Endometrial microvascular endothelial cells (primary cell): Measurements from ENCODE around the gene NT5DC4. TPM values are rescaled to one million over a fixed set of nuclear protein-coding genes. Genes with fewer than 3 reads are reported as not detected.
"Not testable (repeated sequence)": the region's sequence is repeated elsewhere in the genome, so short reads cannot be mapped to it uniquely, and the experiment has no call there.

Experiments used
- in situ Hi-C: cut with HindIII; loops from 2 replicates; pipeline ENCODE4 v1.10.0; 2017; ENCODE audit warnings: low sequenced_read_pairs, low pct_unique_long_range_greater_than_20kb; ENCODE audit errors: inconsistent ontology term
- total RNA-seq: library from RNA; depleted of rRNA; stranded (reverse); fragments of >200 nt; gene quantifications from one replicate; pipeline ENCODE4 v1.2.3, GENCODE V29; 2015; ENCODE audit errors: inconsistent ontology term

The NT5DC4 gene
- total RNA-seq, 1 donor from 2014 or later = not detected

- in situ Hi-C loops = not testable (repeated sequence)
These were observed 3.9 kb upstream of the NT5DC4 start for GRCh38 chr2:112716826-112717352.

GRCh38 chr2:112718863-112719370 lies 1.9 kb upstream of the NT5DC4 start:
- in situ Hi-C loops = no loop called here

DNA sequence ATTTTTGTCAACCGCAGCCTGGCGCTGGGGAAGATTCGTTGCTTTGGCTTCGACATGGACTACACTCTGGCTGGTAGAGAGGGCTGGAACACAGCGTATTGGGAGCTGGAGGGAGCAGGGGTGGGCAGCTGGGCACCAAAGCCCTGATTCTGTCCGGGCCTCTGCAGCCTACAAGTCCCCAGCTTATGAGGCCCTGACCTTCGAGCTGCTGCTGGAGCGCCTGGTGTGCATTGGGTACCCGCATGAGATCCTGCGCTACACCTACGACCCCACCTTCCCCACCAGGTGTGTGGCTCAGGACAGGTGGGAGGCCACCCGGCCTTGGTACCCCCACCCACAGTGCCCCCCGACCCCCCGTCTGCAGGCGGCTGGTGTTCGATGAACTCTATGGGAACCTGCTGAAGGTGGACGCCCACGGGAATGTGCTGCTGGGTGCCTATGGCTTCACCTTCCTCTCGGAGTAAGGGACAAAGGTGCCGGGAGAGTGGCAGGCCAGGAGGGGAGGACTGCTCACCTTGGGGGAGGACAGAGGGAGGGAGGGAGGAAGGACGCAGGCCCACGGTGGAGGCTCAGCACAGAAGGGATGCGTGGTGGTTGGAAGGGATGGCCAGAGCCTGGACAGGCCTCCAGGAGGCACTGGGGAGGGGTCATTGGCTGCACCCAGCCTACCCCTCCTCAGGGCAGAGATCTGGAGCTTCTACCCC lies 1.2 kb downstream of the NT5DC4 start:
- in situ Hi-C loops = no loop called here

DNA sequence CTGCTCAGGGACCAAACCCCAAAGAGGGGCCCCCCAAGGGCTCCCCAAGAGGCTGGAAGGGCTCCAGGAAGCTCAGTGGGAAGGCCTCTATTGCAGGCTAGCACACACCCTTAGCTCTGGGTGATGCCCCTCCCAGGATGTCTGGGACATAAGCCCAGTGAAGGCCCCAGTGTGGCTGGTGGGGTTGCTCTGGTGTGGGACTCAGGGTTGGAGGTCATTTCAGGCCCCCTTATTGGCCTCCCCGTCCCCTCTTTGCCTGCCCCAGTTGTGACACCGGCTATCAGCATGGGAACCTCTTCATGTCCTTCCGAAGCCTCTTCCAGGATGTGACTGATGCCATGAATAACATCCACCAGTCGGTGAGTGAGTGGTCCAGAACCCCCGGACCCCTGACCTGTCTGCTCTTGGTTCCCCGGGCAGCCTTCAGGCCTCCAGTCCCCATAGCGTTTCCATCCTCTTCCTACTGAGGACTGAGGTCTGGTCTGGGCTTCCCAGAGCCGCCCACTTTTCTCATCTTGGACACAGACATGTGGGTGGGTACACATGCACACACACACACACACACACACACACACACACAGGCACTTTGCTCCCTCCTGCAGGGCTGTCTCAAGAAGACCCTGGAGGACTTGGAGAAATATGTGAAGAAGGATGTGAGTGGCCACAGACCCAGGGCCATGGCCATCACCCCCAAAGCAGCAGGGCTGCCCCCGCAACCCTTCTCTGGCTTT lies 2.2 kb downstream of the NT5DC4 start:
- in situ Hi-C loops = no loop called here

DNA sequence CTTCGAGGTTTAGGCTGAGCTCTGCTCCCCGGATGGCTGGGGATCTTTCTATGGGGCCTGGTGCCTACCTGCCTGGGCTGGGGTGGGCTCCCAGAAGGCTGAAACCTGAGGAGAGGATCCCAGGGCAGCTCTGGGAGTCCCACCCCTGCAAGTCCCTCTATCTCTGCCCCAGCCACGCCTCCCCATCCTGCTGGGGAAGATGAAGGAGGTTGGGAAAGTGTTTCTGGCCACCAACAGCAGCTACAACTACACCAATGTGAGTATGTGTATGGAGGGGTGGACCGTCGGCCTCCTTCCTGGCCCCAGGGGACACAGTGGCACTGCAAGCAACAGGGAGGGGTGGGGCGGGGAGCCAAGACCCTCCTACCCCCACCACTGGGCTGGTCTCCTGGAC lies 2.7 kb downstream of the NT5DC4 start:
- in situ Hi-C loops = no loop called here

DNA sequence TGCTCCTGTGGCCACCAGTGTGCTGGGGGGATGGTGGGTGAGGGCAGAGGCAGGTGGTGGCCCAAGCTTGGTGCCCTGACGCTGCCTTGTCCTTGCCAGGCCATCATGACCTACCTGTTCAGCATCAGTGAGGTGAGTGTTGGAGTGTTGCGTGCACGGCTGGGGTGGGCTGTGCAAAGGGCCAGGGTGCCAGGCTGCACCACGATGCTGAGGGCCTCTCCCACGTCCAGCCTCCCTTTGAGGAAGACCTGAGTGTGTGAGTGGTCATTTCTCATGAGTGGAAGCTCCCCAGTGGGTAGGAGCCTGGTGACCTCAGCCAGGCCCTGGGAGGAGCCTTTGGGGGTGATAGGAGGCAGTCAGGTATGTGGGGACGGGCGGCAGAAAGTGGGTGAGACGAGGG lies 3.2 kb downstream of the NT5DC4 start:
- in situ Hi-C loops = no loop called here

DNA sequence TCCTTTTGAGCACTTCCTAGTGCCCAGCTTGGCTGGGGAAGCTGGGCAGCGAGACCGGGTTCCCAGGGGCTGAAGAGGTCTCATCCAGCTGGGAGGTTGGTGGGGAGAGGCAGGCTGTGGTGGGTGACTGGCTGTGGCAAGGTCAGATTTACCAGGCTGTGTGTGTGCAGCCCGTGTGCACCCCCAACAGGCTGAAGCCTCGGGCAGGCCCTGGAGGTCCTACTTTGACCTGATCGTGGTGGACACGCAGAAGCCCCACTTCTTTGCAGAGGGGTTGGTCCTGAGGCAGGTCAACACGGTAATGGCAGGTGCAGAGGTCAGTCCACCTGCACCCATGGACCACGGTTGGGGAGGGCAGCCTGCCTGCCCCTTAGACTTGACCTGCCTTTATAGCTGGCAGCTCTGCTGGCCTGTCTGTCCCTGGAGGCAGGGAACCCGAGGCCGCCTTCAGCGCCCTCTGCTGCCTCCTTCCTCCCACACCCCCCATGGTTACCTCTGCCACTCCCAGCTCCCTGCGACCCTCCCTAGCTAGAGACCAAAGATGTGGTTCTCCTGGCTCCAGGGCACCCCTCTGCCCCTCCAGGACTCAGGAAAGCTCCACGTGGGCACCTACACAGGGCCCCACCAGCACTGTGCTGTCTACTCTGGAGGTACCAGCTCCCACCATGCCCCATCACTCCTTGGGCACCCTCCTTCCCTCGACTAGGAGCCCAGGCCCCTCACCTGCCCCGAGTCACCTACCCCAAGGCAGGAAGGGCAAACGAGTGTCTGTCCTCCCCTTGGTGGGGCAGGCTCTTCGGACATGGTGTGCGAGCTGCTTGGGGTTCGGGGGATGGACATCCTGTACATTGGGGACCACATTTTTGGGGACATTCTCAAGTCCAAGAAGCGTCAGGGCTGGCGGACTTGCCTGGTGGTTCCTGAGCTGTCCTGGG lies 4.0 kb downstream of the NT5DC4 start:
- in situ Hi-C loops = no loop called here

GRCh38 chr2:112725545-112726457 lies 5.0 kb downstream of the NT5DC4 start:
- in situ Hi-C loops = no loop called here

DNA sequence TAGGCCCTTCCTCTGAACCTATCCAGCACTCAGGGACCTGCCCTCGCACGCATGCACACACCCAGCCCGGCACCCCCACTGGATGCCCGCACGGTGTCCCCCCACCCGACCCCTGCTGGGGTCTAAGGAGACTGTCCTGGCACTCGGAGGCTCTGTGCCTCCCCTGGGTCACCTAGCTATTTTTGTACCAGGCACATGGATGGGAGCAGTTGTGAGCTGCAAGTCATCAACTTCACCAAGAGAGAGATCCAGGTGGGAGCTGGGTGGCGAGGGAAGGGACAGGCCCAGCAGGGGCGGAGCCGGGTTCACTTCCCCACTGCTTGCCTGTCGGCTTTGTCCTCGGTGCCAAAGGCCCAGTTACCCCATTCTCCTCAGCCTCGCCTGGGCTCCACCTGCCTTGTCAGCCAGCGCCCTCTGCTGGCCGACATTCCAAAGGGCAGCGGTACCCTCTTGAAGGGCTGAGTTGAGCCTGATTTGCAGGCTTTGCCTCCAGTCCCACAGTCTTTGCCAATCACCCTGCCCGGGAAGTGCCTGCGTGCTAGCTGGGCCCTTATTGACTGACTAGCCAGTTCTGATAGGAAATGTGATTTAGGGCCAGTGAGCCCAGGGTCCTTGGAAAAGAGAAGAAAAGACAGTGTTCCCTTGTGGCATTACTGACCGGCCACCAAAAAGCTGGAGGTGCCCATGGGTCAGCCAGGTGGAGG lies 5.8 kb downstream of the NT5DC4 start:
- in situ Hi-C loops = no loop called here

DNA sequence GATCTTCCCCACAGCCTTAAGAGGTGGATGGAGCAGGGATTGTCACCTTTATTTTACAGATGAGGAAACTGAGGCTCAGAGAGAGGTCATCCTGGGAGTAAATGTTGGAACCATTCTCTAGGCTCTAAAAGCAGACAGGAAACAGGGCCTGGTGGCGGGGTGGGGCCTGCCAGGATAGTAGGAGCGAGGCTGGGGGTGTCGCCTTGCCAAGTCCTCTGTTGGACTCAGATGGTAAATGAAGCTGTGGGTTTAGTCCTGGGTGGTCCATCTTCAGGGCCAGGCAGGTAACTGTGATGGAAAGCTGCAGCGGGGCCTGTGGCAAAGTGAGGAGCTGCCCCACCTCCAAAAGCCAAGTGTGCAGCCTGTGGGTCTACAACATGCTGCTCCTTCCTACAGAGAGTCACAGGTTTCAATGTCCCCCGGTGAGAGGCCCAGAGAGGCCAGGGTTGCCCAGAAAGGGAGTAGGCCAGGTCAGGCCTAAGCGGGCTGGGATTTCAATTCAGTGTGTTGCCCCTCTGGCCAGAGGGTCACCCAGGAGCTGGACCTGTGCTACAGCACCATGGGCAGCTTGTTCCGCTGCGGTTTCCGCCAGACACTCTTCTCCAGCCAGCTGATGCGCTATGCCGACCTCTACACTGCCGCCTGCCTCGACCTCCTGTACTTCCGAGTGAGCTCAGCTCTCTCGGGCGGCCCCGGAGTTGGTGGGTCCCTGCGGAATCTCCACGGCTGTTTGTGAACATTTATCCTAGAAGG lies 6.6 kb downstream of the NT5DC4 start:
- in situ Hi-C loops = no loop called here

- in situ Hi-C loops = no loop called here
These were observed 7.2 kb downstream of the NT5DC4 start for GRCh38 chr2:112728029-112728362.

- in situ Hi-C loops = no loop called here
These were observed 7.8 kb downstream of the NT5DC4 start for GRCh38 chr2:112728378-112729175.

- in situ Hi-C loops = no loop called here
These were observed 9.4 kb downstream of the NT5DC4 start for GRCh38 chr2:112730216-112730615.

DNA sequence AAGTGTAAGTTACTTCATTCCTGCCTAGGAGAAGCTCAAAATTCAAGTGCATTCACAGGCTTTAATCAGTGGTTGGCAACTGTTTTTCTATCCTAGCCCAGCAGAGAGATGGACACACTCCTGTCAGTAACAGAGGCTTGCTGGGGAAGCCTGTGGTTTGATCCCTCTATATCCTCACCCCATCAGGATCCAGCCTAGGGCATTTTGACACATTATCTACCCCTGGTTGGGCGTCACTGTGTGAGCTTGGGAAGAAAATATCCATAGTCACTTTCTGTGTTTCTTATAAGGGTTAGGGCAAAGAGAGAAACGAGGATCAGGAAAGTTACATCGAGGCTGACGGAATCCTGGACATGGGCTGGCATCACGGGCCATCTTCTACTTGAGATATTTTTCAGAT lies 10.0 kb downstream of the NT5DC4 start:
- in situ Hi-C loops = no loop called here

DNA sequence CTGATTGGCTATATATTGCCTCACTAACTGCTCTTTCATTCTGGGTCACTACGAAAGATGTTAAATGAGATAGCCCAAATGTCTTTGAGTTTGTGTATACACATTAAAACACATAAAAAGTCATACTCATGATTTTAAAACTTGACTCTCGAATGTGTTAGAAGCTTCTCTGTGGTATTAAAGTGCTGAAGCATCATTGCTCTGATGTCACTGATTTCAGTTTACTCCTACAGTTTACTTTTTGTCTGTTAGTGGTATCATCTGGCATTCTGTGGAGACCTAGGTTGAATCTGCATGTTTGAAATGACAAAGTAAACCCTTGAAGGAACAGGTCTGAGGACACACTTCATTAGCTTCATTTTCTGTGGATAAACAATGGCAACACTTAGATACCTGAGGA lies 10.7 kb downstream of the NT5DC4 start:
- in situ Hi-C loops = no loop called here

DNA sequence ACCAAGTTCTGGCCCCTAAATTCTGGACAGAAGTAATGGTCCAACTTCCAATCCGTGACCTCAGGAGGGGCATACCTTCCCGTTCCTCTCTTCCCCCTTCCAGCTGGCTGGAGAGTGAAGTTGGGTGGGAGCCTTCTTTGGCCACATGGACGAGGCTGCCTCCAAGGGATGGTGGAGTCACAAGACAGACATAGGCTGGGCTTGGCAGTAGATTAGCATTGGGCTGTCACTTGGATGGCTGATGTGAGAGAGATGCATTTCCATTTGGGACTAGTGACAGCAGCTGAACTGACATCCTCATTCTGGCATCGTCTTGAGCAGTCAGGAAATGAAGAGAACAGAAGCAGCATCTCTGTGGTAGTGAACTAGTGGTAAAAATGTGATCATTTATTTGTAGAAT lies 12.6 kb downstream of the NT5DC4 start:
- in situ Hi-C loops = no loop called here
